ENCODE measurements around the gene EIF2S2.

EIF2S2 gene

GRCh38 chr20:34089175-34089479 lies 22.9 kb downstream of the EIF2S2 start:
- Histone ChIP-seq H4K8ac (ENCODE audit: low read length) (no peak overlapping the region), H3K27me3 (ENCODE audit: control insufficient read depth in 1 of 2, insufficient read depth in 1 of 2, low read length in 2 of 2) (no peaks in the 10 kb centered on the region), H2AK5ac (ENCODE audit: low read length, severe bottlenecking) (no peak overlapping the region), H3K4me2 (ENCODE audit: low read length, poor library complexity, severe bottlenecking) (no peak overlapping the region), H3K23ac (ENCODE audit: low read length in 2 of 2) (no peak overlapping the region), H3K79me1 (replicated peaks; ENCODE audit: low read length, poor library complexity, severe bottlenecking) (peaks cover 26% of the 10 kb centered on the region), H3K9ac (ENCODE audit: low read length) (no peak overlapping the region), H3K27ac (ENCODE audit: low read length, poor library complexity, severe bottlenecking) (no peak overlapping the region), H2AFZ (ENCODE audit: low read depth, low read length) (no peak overlapping the region), H3K9me3 (ENCODE audit: control insufficient read depth, low read length) (no peaks in the 10 kb centered on the region), H2BK12ac (ENCODE audit: low read length in 2 of 2) (no peak overlapping the region), H3K14ac (ENCODE audit: low read length in 2 of 2) (no peak overlapping the region), H3K4me1 (ENCODE audit: control insufficient read depth, insufficient read depth, low read depth, low read length) (no peaks in the 10 kb centered on the region), H2BK5ac (ENCODE audit: low read depth, low read length, poor library complexity, severe bottlenecking) (no peak overlapping the region), H4K91ac (ENCODE audit: low read length) (no peak overlapping the region), H3K18ac (ENCODE audit: low read depth in 1 of 2, low read length in 2 of 2) (no peak overlapping the region), H3K4me3 (ENCODE audit: insufficient read depth in 1 of 2, low read depth in 1 of 2, low read length in 2 of 2) (no peak overlapping the region), H2BK15ac (ENCODE audit: low read depth, poor library complexity, severe bottlenecking) (no peak overlapping the region), H3K4ac (ENCODE audit: low read depth in 1 of 2, low read length in 2 of 2) (no peak overlapping the region), H2BK120ac (ENCODE audit: low read depth, low read length) (no peak overlapping the region), H3K36me3 (ENCODE audit: control insufficient read depth in 1 of 2, insufficient read depth in 2 of 2, low read depth in 1 of 2, low read length in 2 of 2) (peaks cover 55 to 89% of the 10 kb centered on the region in 2 experiments)
- no peak for DNase-seq
- WGBS: 98% methylated on average over 4 of the region's 5 CpGs

- Histone ChIP-seq H3K36me3 (ENCODE audit: control insufficient read depth in 1 of 2, insufficient read depth in 2 of 2, low read depth in 1 of 2, low read length in 2 of 2) (peaks cover 55 to 89% of the 10 kb centered on the region in 2 experiments), H3K4me1 (ENCODE audit: control insufficient read depth, insufficient read depth, low read depth, low read length) (no peaks in the 10 kb centered on the region), H3K23ac (ENCODE audit: low read length in 2 of 2) (no peak overlapping the region), H3K27ac (ENCODE audit: low read length, poor library complexity, severe bottlenecking) (no peak overlapping the region), H2BK120ac (ENCODE audit: low read depth, low read length) (no peak overlapping the region), H3K4me2 (ENCODE audit: low read length, poor library complexity, severe bottlenecking) (no peak overlapping the region), H4K8ac (ENCODE audit: low read length) (no peak overlapping the region), H2BK5ac (ENCODE audit: low read depth, low read length, poor library complexity, severe bottlenecking) (no peak overlapping the region), H2AFZ (ENCODE audit: low read depth, low read length) (no peak overlapping the region), H3K18ac (ENCODE audit: low read depth in 1 of 2, low read length in 2 of 2) (no peak overlapping the region), H2BK15ac (ENCODE audit: low read depth, poor library complexity, severe bottlenecking) (no peak overlapping the region), H3K14ac (ENCODE audit: low read length in 2 of 2) (no peak overlapping the region), H4K91ac (ENCODE audit: low read length) (no peak overlapping the region), H3K9ac (ENCODE audit: low read length) (no peak overlapping the region), H3K4ac (ENCODE audit: low read depth in 1 of 2, low read length in 2 of 2) (no peak overlapping the region), H3K27me3 (ENCODE audit: control insufficient read depth in 1 of 2, insufficient read depth in 1 of 2, low read length in 2 of 2) (no peaks in the 10 kb centered on the region), H3K9me3 (ENCODE audit: control insufficient read depth, low read length) (no peaks in the 10 kb centered on the region), H2BK12ac (ENCODE audit: low read length in 2 of 2) (no peak overlapping the region), H2AK5ac (ENCODE audit: low read length, severe bottlenecking) (no peak overlapping the region), H3K4me3 (ENCODE audit: insufficient read depth in 1 of 2, low read depth in 1 of 2, low read length in 2 of 2) (no peak overlapping the region), H3K79me1 (replicated peaks; ENCODE audit: low read length, poor library complexity, severe bottlenecking) (peaks cover 29% of the 10 kb centered on the region)
- DNase-seq: no peak
- WGBS: 95% methylated on average over 15 of the region's 15 CpGs
These were observed 23.5 kb downstream of the EIF2S2 start for GRCh38 chr20:34088305-34089174.

- no peak overlapping the region for H4K8ac ChIP-seq (ENCODE audit: low read length)
- WGBS: 96% methylated on average over 5 of the region's 5 CpGs
- H3K4me1 ChIP-seq (ENCODE audit: control insufficient read depth, insufficient read depth, low read depth, low read length): peaks cover 3% of the 10 kb centered on the region
These were observed 26.5 kb downstream of the EIF2S2 start for GRCh38 chr20:34085544-34086040.

GRCh38 chr20:34084227-34084923 lies 27.7 kb downstream of the EIF2S2 start:
- no peak overlapping the region for H2BK5ac ChIP-seq (ENCODE audit: low read depth, low read length, poor library complexity, severe bottlenecking)
- H2AK5ac ChIP-seq (ENCODE audit: low read length, severe bottlenecking): no peak overlapping the region
- H2AFZ ChIP-seq (ENCODE audit: low read depth, low read length): no peak overlapping the region
- 96% methylated on average over 9 of the region's 9 CpGs for WGBS
- no peaks in the 10 kb centered on the region for H3K27me3 ChIP-seq (ENCODE audit: control insufficient read depth in 1 of 2, insufficient read depth in 1 of 2, low read length in 2 of 2)
- H3K36me3 ChIP-seq (ENCODE audit: control insufficient read depth in 1 of 2, insufficient read depth in 2 of 2, low read depth in 1 of 2, low read length in 2 of 2): peaks cover 66 to 82% of the 10 kb centered on the region in 2 experiments
- H2BK15ac ChIP-seq (ENCODE audit: low read depth, poor library complexity, severe bottlenecking): no peak overlapping the region
- H3K18ac ChIP-seq (ENCODE audit: low read depth in 1 of 2, low read length in 2 of 2): no peak overlapping the region
- peaks cover 3% of the 10 kb centered on the region for H3K4me1 ChIP-seq (ENCODE audit: control insufficient read depth, insufficient read depth, low read depth, low read length)
- no peak overlapping the region for H4K91ac ChIP-seq (ENCODE audit: low read length)
- no peak overlapping the region for H3K23ac ChIP-seq (ENCODE audit: low read length in 2 of 2)
- DNase-seq: no peak
- no peaks in the 10 kb centered on the region for H3K9me3 ChIP-seq (ENCODE audit: control insufficient read depth, low read length)
- no peak overlapping the region for H3K4me2 ChIP-seq (ENCODE audit: low read length, poor library complexity, severe bottlenecking)
- no peak overlapping the region for H3K4ac ChIP-seq (ENCODE audit: low read depth in 1 of 2, low read length in 2 of 2)
- H3K9ac ChIP-seq (ENCODE audit: low read length): no peak overlapping the region
- H3K4me3 ChIP-seq (ENCODE audit: insufficient read depth in 1 of 2, low read depth in 1 of 2, low read length in 2 of 2): no peak overlapping the region
- H3K27ac ChIP-seq (ENCODE audit: low read length, poor library complexity, severe bottlenecking): no peak overlapping the region
- H4K8ac ChIP-seq (ENCODE audit: low read length): no peak overlapping the region
- H2BK120ac ChIP-seq (ENCODE audit: low read depth, low read length): no peak overlapping the region
- H3K79me1 ChIP-seq (replicated peaks; ENCODE audit: low read length, poor library complexity, severe bottlenecking): peaks cover 42% of the 10 kb centered on the region
- no peak overlapping the region for H2BK12ac ChIP-seq (ENCODE audit: low read length in 2 of 2)
- no peak overlapping the region for H3K14ac ChIP-seq (ENCODE audit: low read length in 2 of 2)

More at GRCh38 chr20:34085544-34086040, 26.5 kb downstream of the EIF2S2 start:
- Histone ChIP-seq H3K23ac (ENCODE audit: low read length in 2 of 2) (no peak overlapping the region), H3K4me3 (ENCODE audit: insufficient read depth in 1 of 2, low read depth in 1 of 2, low read length in 2 of 2) (no peak overlapping the region), H3K27me3 (ENCODE audit: control insufficient read depth in 1 of 2, insufficient read depth in 1 of 2, low read length in 2 of 2) (no peaks in the 10 kb centered on the region), H2BK120ac (ENCODE audit: low read depth, low read length) (no peak overlapping the region), H2BK5ac (ENCODE audit: low read depth, low read length, poor library complexity, severe bottlenecking) (no peak overlapping the region), H3K18ac (ENCODE audit: low read depth in 1 of 2, low read length in 2 of 2) (no peak overlapping the region), H2BK15ac (ENCODE audit: low read depth, poor library complexity, severe bottlenecking) (no peak overlapping the region), H3K36me3 (ENCODE audit: control insufficient read depth in 1 of 2, insufficient read depth in 2 of 2, low read depth in 1 of 2, low read length in 2 of 2) (peaks cover 67 to 82% of the 10 kb centered on the region in 2 experiments), H3K9ac (ENCODE audit: low read length) (no peak overlapping the region), H3K79me1 (replicated peaks; ENCODE audit: low read length, poor library complexity, severe bottlenecking) (peaks cover 39% of the 10 kb centered on the region), H2AK5ac (ENCODE audit: low read length, severe bottlenecking) (no peak overlapping the region), H3K14ac (ENCODE audit: low read length in 2 of 2) (no peak overlapping the region), H3K9me3 (ENCODE audit: control insufficient read depth, low read length) (no peaks in the 10 kb centered on the region), H2BK12ac (ENCODE audit: low read length in 2 of 2) (no peak overlapping the region), H3K4ac (ENCODE audit: low read depth in 1 of 2, low read length in 2 of 2) (no peak overlapping the region), H2AFZ (ENCODE audit: low read depth, low read length) (no peak overlapping the region), H3K4me2 (ENCODE audit: low read length, poor library complexity, severe bottlenecking) (no peak overlapping the region), H3K27ac (ENCODE audit: low read length, poor library complexity, severe bottlenecking) (no peak overlapping the region), H4K91ac (ENCODE audit: low read length) (no peak overlapping the region)
- DNase-seq: no peak
